Kidney (tissue), 14 donors: ENCODE results near the gene POU3F3. TPM values are rescaled to one million over a fixed set of nuclear protein-coding genes. Genes with fewer than 3 reads are reported as not detected.
A peak's percentile ranks its signal among the peaks of the same experiment; 100 is the strongest.

Experiments used
- DNase-seq, 5 donors: peaks; one replicate each; pipeline ENCODE4 v3.0.0-alpha.2; 2013 to 2020
- FAIRE-seq: peaks from 2 replicates; lab custom pipeline; 2012; peaks lifted over from hg19 to GRCh38; lab: Jason Lieb, UNC
- H3K27ac ChIP-seq, 2 donors: one replicate each; pipeline ENCODE4 v1.7.0; 2013; ENCODE audit warnings: low read depth in 2 of 2, low read length in 2 of 2, inconsistent platforms in 1 of 2
- H3K27me3 ChIP-seq: one replicate; pipeline ENCODE4 v1.7.1; 2013; ENCODE audit warnings: low read length, inconsistent platforms; ENCODE audit not compliant: control insufficient read depth, insufficient read depth
- H3K36me3 ChIP-seq, 3 donors: one replicate each; pipeline versions ENCODE4 v1.7.0 to v1.7.1; 2013; ENCODE audit warnings: low read length in 3 of 3, control low read depth in 1 of 3, inconsistent platforms in 1 of 3; ENCODE audit not compliant: insufficient read depth in 3 of 3, control insufficient read depth in 2 of 3
- H3K4me1 ChIP-seq, 3 donors: one replicate each; pipeline versions ENCODE4 v1.7.0 to v1.7.1; 2013; ENCODE audit warnings: low read length in 3 of 3, inconsistent platforms in 1 of 3, low read depth in 1 of 3; ENCODE audit not compliant: control insufficient read depth in 2 of 3, insufficient read depth in 2 of 3
- H3K4me3 ChIP-seq, 3 donors: one replicate each; pipeline versions ENCODE4 v1.7.0 to v1.8.1; 2013; ENCODE audit warnings: low read length in 3 of 3, control low read depth in 1 of 3, inconsistent platforms in 1 of 3
- H3K9ac ChIP-seq, 3 donors: one replicate each; pipeline versions ENCODE4 v1.7.0 to v1.7.1; 2013; ENCODE audit warnings: low read length in 3 of 3, control low read depth in 1 of 3, inconsistent platforms in 1 of 3
- H3K9me3 ChIP-seq, 3 donors: one replicate each; pipeline versions ENCODE4 v1.7.0 to v1.7.1; 2013; ENCODE audit warnings: low read length in 3 of 3, control low read depth in 1 of 3, inconsistent platforms in 1 of 3; ENCODE audit not compliant: control insufficient read depth in 2 of 3, insufficient read depth in 1 of 3
- CTCF ChIP-seq: IDR thresholded peaks from 3 replicates; pipeline ENCODE4 v1.5.1; 2012; ENCODE audit warnings: mild to moderate bottlenecking, moderate library complexity, borderline replicate concordance; ENCODE audit not compliant: insufficient read depth; ENCODE audit errors: extremely low read depth
- intact Hi-C: fragments of 100-400 bp; cut with DNase I; formaldehyde crosslinking; loops from one replicate; pipeline ENCODE4 v1.11.1; 2022
- polyA plus RNA-seq: library from polyadenylated mRNA; stranded (reverse); fragments of 350-450 nt; fragmentation: Illumina TruSeq; extraction: RNeasy Lipid Tissue Mini Kit (QIAGEN cat#74804); gene quantifications from one replicate; pipeline ENCODE4 v1.2.3, GENCODE V29; 2014; ENCODE audit warnings: low read depth, low replicate concordance; ENCODE audit not compliant: insufficient read depth
- total RNA-seq: library from RNA; stranded (reverse); fragmentation: NEBNext Ultra II Directional; extraction: Animal tissue kit (Norgen Biotek cat#: 25700); gene quantifications from one replicate; pipeline ENCODE4 v1.2.1, GENCODE V29; 2021
- donor health status: control.
- donor health status: control.
- donor health status: control.
- donor health status: control.
- donor health status: control.
- donor health status: DM: yes; HTN: yes; CAD: no.
- donor health status: Normal renal cell carcinoma (clear cell type).

The POU3F3 gene
- total and polyA plus RNA-seq, 2 donors from 2014 or later = 31.4 to 118 TPM

- H3K4me3 ChIP-seq = peak overlapping the region in 2 of 3 donors; percentile 42 to 62
- intact Hi-C loops = no loop called here
- H3K36me3 ChIP-seq = no peaks in the 10 kb centered on the region
- no peak for TF ChIP-seq CTCF
- peaks cover 0 to 3% (median 0%) of the 10 kb centered on the region in 3 donors for H3K4me1 ChIP-seq
- no peaks in the 10 kb centered on the region for H3K27me3 ChIP-seq
- no peaks in the 10 kb centered on the region for H3K9me3 ChIP-seq
- no peak for DNase-seq
- H3K9ac ChIP-seq = peak overlapping the region in 1 of 3 donors; percentile 59
- no peak for FAIRE-seq
- H3K27ac ChIP-seq = peak overlapping the region; percentile 18 to 36
Observed at GRCh38 chr2:104890685-104891069, 36.8 kb downstream of the POU3F3 start.

GRCh38 chr2:104891145-104891544, 37.2 kb downstream of the POU3F3 start:
- intact Hi-C loops = no loop called here
- no peak overlapping the region for H3K27ac ChIP-seq
- H3K9me3 ChIP-seq = no peaks in the 10 kb centered on the region
- peak overlapping the region in 1 of 3 donors; percentile 62 for H3K4me3 ChIP-seq
- DNase-seq = no peak
- H3K9ac ChIP-seq = peak overlapping the region in 1 of 3 donors; percentile 59
- FAIRE-seq = peak; percentile 13
- H3K27me3 ChIP-seq = no peaks in the 10 kb centered on the region
- H3K36me3 ChIP-seq = no peaks in the 10 kb centered on the region
- peaks cover 0 to 3% (median 0%) of the 10 kb centered on the region in 3 donors for H3K4me1 ChIP-seq
- TF ChIP-seq CTCF = no peak

- no peak for FAIRE-seq
- H3K9me3 ChIP-seq = no peaks in the 10 kb centered on the region
- no peak for DNase-seq
- H3K27ac ChIP-seq = no peak overlapping the region
- H3K4me1 ChIP-seq = peaks cover 0 to 14% (median 9%) of the 10 kb centered on the region in 3 donors
- no peak overlapping the region for H3K9ac ChIP-seq
- H3K27me3 ChIP-seq = no peaks in the 10 kb centered on the region
- no peak for TF ChIP-seq CTCF
- H3K36me3 ChIP-seq = no peaks in the 10 kb centered on the region
- intact Hi-C loops = no loop called here
- H3K4me3 ChIP-seq = no peak overlapping the region
Observed at GRCh38 chr2:104896446-104896845, 42.5 kb downstream of the POU3F3 start.
